HG02981 (cell line): ENCODE data around the gene CDCA7L.
"Not testable (repeated sequence)": the region's sequence is repeated elsewhere in the genome, so short reads cannot be mapped to it uniquely, and the experiment has no call there.

Experiments
- ATAC-seq: cut with Tn5 transposase; IDR thresholded peaks from one replicate; pipeline ENCODE4 v1.9.1; 2021; ENCODE audit warnings: mild to moderate bottlenecking, moderate library complexity; ENCODE audit not compliant: unreplicated experiment

The CDCA7L gene

DNA sequence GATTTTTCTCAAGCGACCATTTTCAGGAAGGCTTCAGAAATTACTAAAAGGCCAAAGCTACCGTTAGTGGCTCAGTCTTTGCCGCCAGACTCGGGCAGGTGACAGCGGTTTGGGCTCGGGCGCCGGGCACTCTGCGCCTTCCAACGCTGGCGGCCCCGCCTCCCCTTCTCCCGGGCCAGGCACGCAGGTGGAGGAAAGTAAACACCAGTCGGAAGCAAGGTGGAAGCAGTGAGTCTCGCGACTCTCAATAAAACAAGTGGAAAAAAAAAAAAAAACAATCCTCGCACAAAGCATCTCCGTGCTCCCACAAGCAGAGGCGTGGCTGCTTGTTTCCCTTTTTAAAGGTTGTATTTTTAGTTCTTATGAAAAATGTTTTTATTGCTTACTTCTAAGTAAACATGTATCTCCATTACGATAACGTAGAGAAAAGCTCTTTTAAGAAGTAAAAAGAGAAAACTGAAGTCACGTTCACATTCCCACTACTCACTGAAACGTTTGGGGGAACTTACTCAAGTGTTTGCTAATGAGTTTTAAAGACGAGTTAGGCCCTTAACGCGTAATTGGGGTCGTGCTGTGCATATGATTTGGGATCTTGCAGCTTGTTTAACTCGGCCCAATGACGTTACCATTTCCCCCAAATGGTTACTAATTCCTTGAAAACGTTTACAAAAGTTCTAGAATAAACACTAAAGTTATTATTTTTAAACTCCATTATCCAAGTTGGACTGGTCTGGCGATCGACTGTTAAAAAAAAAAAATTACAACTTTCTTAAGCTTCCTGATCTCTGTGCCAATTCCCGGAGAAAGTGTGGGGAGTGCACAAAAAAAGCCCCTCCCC lies 864 bp downstream of the CDCA7L start:
- no peak for ATAC-seq

DNA sequence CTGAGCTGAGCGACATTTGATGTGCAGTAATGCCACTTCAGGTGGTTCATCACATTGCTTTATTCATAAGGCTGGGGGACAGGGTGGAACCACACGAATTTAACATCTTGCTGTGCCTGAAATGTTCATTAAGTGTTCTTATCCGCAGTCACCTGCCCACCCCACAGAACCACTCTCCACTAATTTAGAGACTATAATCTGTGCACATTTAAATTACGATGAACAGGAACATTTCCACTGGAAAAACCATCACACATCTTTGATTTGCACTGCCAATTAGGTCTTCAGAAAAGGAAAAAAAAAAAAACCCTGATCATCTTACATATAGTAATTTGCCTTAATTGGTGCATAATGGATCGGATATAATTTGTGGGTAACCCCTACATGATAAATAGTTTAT lies 2.3 kb downstream of the CDCA7L start:
- ATAC-seq, result no peak

DNA sequence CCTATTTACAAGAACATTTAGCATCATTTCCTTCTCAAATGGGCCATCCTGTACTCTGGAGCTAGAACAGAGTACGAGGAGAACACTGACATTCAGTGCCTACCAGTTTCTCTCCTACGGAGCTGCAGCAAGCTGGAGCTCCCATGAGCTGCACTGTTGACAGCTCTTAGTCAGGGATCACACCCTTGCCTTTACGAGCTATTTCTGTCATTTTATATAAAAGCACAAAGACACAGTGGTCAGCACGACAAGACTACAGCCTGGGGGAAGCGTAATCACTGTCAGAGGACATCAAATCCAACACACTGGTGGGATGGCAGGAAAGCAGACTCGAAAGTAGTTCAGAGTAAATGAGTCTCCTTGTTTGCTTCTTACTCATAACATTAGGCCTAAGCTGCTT lies 2.7 kb downstream of the CDCA7L start:
- no peak for ATAC-seq

DNA sequence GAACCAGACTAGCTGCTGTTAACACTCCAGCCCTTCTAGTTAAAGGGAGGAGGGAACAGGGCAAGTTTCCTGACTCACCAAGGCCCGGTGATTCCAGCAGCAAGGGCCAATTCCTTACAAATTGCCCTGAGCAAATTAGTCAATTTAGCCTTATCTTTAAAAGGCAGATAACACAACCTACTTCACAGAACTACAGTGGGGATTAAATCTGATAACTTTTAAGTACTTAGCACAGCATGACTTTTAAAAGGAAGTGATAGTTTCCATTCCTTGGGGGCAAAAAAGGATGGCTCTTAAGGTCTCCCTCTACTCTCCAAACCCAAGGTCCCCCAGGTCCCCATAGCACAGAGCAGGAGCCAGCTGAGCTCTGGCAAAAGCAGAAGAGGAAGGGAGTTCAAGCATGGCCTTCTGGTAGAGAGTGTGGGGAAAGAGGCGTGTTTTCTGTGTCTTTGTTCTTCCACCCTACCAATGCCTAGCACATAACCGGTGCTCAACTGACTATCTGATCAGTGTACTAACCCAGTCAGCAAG lies 4.0 kb downstream of the CDCA7L start:
- ATAC-seq, result peak; percentile 12

DNA sequence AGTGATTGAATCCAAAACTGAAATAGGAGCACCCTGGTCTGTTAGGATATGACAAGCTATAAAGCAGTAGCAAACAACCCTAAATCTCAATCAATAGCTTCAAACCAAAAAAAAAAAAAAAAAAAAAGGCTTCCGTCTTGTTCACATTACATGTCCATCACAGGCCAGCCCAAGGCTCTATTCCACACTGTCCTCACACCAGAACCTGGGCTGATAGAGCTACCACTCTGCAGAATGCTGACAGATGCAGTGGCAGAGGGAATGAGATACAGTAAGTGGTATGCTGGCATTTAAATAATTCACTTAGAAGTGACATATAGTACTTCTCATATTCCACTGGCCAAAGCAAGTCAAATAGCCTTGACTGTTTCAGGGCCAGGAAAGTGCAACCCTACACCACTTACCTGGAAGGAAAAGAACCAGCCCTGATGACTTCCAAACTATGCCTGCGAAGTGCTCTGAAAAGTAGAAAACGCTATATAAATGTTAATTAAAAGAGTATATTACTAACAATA lies 5.8 kb downstream of the CDCA7L start:
- no peak for ATAC-seq

DNA sequence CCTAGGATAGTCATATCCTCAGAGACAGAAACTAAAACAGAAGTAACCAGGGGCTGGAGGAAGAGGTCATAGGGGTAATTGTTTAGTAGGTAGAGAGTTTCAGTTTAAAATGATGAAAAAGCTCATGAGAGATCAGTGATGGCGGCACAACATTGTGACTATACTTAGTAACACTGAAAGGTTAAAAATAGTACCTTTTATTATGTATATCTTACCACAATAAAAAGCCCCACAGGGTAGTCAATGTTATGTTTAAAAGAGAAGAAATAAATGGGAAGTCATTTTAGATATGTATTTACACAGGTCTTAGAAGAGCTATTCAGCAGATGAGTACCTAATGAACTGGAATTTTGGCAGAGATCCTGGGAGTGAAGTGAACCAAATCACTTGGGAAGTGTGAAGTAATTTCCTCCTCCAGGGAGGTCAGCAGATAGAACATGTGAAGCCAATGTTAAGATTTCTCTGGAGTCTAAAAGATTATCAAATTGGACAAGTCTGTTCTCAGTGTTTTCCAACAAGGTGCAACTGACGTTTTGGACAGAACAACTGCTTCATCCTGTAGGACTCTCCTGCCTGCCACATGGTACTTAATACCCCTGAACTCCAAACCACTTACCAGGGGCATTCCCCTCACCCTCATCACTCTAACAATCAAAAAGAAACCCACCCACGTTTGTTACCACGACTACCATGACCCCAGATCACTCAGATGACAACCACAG lies 6.4 kb downstream of the CDCA7L start:
- peak; percentile 77 for ATAC-seq

DNA sequence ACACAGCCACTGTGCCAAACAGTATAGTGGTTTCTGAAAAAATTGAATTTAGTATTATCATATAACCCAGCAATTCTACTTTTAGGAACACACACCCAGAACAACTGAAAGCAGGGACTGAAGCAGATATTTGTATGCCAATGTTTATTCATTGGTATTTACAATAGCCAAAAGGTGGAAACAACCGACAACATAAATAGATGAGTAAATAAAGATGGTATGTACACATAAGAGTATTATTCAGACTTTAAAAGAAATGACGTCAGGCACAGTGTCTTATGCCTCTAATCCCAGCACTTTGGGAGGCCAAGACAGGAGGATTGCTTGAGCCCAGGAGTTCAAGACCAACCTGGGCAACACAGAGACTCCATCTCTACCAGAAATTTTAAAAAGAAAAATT lies 7.2 kb downstream of the CDCA7L start:
- no peak for ATAC-seq

DNA sequence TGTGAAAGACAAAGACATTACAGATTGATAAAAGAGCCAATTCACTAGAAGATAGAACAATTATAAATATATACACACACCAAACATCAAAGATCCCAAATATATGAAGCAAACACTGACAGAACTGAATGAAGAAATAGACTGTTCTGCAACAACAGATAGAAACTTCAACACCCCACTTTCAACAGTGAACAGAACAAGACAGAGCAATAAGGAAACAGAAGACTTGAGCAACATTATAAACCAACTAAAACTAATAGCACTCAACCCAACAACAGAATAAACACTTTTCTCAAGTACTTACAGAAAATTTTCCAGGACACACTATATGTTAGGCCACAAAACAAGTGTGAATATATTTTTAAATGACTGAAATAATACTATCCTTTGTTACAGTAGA lies 10.9 kb downstream of the CDCA7L start:
- ATAC-seq, result no peak

DNA sequence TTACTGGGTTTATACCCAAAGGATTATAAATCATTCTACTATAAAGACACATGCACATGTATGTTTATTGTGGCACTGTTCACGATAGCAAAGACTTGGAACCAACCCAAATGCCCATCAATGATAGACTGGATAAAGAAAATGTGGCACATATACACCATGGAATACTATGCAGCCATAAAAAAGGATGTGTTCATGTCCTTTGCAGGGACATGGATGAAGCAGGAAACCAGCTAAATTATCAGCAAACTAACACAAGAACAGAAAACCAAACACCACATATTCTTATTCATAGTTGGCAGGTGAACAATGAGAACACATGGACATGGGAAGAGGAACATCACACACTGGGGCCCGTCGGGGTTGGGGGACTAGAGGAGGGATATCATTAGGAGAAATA lies 12.4 kb downstream of the CDCA7L start:
- ATAC-seq, result not testable (repeated sequence)

DNA sequence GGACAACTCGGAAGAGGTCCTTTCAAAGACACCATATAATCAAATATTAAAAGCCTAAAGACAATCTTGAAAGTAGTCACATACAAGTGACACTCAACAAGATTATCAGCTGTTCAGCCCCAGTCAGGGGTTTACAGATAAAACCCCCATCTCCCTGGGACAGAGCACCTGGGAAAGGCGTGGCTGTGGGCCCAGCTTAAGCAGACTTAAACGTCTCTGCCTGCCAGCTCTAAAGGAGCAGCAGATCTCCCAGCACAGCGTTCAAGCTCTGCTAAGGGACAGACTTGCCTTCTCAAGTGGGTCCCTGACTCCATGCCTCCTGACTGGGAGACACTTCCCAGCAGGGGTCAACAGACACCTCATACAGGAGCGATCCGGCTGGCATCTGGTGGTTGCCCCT lies 18.0 kb downstream of the CDCA7L start:
- no peak for ATAC-seq

DNA sequence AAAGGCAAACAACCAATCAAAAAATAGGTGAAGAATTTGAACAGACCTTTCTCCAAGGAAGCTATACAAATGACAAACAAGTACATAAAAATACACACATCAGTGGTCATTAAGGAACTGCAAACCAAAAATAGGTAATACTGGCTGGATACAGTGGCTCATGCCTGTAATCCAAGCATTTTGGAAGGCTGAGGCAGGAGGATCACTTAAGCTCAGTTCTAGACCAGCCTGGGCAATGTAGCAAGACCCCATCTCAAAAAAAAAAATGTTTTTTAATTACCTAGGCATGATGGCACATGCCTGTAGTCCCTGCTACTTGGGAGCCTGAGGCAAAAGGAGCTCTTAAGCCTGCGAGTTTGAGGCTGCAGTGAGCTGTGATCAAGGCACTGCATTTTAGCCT lies 19.3 kb downstream of the CDCA7L start:
- no peak for ATAC-seq

DNA sequence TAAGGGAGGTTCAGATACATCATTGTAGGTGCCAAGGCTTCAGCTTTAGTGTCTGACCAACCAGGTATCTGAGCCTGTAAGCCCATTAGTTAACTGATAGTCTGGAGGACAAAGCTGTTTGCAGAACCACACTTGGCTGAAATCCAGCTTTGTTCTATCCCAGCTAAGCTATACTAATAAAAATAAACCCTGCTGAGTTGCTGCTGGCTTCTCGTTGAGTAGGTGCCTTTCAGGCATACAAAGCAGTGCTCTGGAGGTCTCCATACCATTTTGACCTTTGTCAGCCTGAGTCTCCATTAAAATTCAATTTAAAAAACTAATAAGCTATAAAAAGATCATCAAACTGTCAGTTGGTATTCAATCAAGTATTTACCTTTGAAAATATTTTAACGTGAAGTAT lies 22.0 kb downstream of the CDCA7L start:
- no peak for ATAC-seq

DNA sequence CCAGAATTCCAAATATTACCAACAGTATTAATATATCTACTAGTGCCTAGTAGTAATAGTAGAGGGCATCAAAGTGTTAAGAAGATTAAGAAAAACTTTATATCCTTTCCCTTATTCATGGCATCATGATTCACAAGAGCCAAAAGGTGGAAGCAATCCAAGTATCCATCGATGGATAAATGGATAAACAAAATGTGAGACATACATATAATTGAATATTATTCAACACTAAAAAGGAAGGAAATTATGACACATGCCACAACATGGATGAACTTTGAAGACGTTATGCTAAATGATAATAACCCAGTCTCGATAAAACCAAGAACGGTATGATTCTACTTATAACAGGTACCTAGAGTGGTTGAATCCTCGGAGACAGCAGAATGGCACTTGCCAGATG lies 23.1 kb downstream of the CDCA7L start:
- no peak for ATAC-seq

DNA sequence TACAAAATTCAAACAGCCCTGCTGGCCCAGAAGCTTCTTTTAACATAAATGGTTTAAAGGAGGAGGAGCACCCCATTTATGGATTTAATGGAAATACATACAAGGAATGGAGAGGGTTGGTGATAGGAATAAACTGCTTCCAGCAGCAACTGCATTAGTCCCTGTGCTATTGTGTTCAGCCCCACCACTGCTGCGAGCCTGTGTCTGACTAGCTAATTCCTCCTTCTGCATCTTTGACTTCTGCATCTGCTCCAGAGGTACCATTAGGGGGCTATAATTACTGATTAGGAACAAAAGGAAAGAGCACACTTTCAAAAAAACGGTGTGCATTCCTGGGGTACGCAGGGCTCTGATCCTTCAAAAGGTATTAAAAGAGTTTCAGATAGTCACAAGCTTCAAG lies 24.8 kb downstream of the CDCA7L start:
- no peak for ATAC-seq

DNA sequence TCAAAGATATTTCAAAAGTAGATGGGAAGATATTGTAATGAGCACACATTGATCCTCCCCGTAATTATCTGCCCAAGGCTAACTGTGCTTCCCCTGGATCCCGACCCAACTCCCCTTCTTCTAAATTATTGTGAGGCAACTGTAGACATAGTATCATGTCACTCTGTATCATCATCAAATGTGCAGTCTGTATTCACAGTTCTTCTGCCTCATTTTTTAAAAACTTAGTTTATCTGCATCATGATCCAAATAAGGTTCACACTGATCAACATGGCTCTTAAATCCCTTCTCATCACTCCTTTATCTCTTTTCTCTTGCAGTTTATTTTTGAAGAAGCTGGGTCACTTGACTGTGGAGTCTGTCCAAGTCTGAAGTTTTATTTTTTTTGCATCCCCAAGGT lies 27.5 kb downstream of the CDCA7L start:
- ATAC-seq, result no peak

DNA sequence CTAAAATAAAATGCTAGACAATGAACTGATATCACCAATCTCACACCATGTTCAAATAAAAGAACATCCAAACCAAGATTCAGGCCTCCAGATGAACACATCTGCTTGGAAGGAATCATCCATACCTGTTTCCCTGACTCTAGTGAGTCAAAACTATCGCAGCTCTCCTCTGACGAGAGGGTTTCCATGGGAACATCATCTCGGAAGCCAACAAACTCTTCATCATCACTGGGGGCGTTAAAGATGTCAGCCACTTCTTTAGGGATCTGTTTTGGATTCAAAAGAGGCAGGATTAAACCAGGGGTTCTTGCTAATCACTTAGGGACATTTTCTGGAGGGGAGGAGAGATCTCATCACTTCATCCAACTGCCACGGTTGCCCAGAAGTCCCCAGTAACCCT lies 29.1 kb downstream of the CDCA7L start:
- ATAC-seq, result no peak

DNA sequence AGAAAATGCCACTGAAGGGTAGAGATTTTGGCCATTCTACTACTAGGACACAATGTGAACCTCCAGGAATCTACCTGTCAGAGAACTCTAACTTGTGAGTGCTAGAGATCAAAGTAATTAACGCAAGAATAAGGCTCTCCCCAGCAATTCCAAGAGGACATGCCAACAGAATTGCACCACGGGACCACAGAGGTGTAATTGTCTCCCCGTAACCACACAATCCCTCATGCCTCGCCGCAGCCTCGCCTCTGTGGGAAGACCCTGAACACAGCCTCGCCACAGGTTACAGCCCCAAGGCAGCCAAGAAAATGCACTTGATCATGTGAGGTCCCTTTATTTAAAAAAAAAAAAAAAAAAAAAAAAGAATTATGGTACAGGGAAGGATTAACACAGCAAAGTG lies 29.5 kb downstream of the CDCA7L start:
- ATAC-seq, result no peak

DNA sequence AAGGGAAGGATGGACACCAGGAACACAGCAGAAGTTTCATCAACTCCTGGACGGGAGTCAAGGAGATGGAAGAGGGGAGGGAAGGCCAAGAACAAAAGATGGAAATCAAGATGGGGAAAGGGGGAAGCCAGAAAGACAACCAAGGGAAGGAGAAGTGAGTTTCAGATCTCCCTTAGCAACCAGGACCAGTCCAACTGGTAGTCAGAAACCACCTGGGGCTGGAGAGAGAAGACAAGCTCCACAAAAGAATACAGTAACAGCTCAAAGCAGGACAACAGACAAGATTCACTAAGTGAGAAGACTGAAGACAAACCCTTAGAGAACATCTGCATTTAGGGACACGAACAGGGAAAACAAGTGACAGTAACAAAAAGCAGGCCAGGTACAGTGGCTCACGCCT lies 30.6 kb downstream of the CDCA7L start:
- no peak for ATAC-seq

DNA sequence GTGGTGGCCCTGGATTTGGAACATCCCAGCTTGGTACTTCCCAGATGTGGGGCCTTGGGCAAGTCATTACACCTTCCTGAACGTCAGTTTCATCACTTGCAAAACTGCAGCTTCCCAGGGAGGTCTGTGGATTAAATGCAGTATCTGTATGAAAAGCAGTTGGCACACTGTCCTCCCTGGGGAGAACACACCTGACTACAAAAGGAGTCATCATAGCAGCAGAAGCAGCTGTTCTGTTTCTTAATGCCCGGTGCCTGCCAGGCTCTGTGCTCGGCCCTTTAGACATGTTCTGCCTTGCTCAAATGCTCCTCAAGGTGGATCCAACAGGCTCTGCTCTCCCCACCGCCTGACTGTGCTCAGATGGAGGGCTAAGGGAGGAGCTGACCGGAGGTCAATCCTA lies 31.0 kb downstream of the CDCA7L start:
- no peak for ATAC-seq

DNA sequence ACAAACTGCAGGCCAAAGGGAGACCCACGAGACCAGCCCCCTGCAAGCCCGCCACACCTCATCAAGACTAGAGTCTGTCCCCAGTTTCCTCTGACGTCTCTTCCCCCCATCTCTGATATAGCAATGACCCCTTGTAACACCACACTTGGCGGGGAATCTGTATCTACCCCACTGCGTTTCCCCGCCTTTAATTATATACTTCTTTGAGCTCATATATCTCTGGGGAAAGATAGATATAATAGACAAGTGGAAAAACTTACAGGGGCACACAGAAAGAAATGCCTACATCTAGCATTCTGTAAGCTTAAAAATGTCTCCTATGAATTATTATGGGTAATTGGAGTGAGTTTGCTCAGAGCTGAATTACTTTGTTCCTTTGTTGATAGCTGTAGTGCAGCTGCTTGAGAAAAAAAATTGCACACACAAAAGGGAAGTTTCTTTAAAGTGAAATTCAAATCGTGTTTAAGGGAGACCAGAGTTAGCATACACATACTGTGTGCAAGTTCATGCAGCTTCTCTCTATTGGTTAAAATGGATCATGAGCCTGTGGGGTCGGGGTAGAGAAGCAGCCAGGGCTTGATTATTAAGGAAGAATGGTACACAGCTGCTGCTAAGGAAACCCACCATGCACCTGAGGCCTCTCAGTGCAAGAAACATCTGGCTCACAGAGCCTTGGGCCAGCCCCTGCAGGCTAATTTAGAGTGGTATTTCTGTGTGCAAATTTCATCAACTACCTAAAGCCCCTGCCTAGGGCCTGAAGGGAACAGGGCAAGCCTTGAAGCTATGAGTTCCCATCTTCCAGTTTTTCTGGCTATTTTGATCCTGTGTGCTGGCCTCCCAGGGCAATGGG lies 32.5 kb downstream of the CDCA7L start:
- ATAC-seq, result no peak

DNA sequence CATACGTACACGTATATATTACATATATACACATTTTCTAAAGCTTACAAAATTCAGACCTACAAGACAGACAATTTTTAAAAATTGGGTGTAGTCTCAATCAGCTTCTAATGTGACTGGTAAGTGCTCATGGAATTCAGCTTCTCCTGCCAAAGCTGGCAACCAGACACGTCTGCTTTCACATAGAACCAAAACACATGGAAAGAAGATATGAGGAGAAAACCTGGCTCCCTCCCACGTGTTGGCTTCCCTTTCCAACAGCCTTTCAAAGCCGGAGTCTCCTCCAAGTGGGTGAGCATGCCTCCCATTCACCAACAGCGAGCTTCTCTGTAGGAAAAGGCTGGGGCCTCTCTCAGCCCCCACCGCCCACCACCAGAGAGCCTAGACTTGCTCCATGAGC lies 33.4 kb downstream of the CDCA7L start:
- no peak for ATAC-seq
